Spleen (tissue), 11 donors: ENCODE results near the gene KCNMB2. TPM values are rescaled to one million over a fixed set of nuclear protein-coding genes. Genes with fewer than 3 reads are reported as not detected.

Experiments
- DNase-seq: peaks from one replicate; pipeline ENCODE4 v3.0.0-alpha.2; 2020
- H3K27ac ChIP-seq, 8 donors: fragments of 200-600 bp; sonication (generic) in 7 of 8; 1 replicate in 4 of 8; 2 replicates in 4 of 8; pipeline versions ENCODE4 v1.5.0 to v1.8.0; 2016 to 2021; ENCODE audit warnings: inconsistent platforms in 4 of 8, mild to moderate bottlenecking in 4 of 8, moderate library complexity in 1 of 8
- H3K27me3 ChIP-seq, 7 donors: fragments of 200-600 bp; sonication (generic) in 6 of 7; replicated peaks in 1 of 7; 1 replicate in 4 of 7; 2 replicates in 3 of 7; pipeline versions ENCODE4 v1.5.0 to v1.8.0; 2016 to 2021; ENCODE audit warnings: inconsistent platforms in 3 of 7, mild to moderate bottlenecking in 1 of 7
- H3K36me3 ChIP-seq, 6 donors: fragments of 200-600 bp; sonication (generic) in 5 of 6; 1 replicate in 4 of 6; 2 replicates in 2 of 6; pipeline versions ENCODE4 v1.5.0 to v1.8.0; 2016 to 2021; ENCODE audit warnings: inconsistent platforms in 2 of 6
- H3K4me1 ChIP-seq, 6 donors: fragments of 200-600 bp; sonication (generic) in 5 of 6; 1 replicate in 3 of 6; 2 replicates in 3 of 6; pipeline versions ENCODE4 v1.5.0 to v1.8.0; 2016 to 2021; ENCODE audit warnings: inconsistent platforms in 3 of 6
- H3K4me3 ChIP-seq, 8 donors: fragments of 200-600 bp; sonication (generic) in 7 of 8; 1 replicate in 4 of 8; 2 replicates in 4 of 8; pipeline versions ENCODE4 v1.5.0 to v1.8.0; 2016 to 2021; ENCODE audit warnings: inconsistent platforms in 4 of 8, mild to moderate bottlenecking in 4 of 8, moderate library complexity in 2 of 8
- H3K9me3 ChIP-seq, 8 donors: fragments of 200-600 bp; sonication (generic) in 7 of 8; 1 replicate in 4 of 8; 2 replicates in 4 of 8; pipeline versions ENCODE4 v1.5.0 to v1.8.0; 2016 to 2021; ENCODE audit warnings: inconsistent platforms in 4 of 8
- CTCF ChIP-seq, 11 experiments: fragments of 200-600 bp in 7 of 11; fragments of 450-650 bp in 4 of 11; sonication (generic) in 4 of 11; IDR thresholded peaks in 8 of 11; conservative IDR thresholded peaks in 3 of 11; 1 replicate in 7 of 11; 2 replicates in 4 of 11; pipeline versions ENCODE4 v1.4.0 to v1.8.0; 2016 to 2021; ENCODE audit warnings: antibody characterized with exemption in 11 of 11, inconsistent platforms in 4 of 11, mild to moderate bottlenecking in 1 of 11
- POLR2A ChIP-seq, 3 donors: fragments of 450-650 bp; IDR thresholded peaks; one replicate each; pipeline ENCODE4 v1.5.1; 2017; ENCODE audit warnings: antibody characterized with exemption in 3 of 3, mild to moderate bottlenecking in 1 of 3
- POLR2AphosphoS5 ChIP-seq, 3 donors: sonication (generic); formaldehyde crosslinking; IDR thresholded peaks; one replicate each; pipeline ENCODE4 v1.5.1; 2017; ENCODE audit warnings: antibody characterized with exemption in 3 of 3
- WGBS, 5 donors: extraction: QIAGEN DNeasy Blood & Tissue Kit in 3 of 5; methylation state at CpG; one replicate each; pipeline versions ENCODE4 v1.1.5 to v1.1.7; 2013 to 2018; 5-methylcytosine and 5-hydroxymethylcytosine counted together
- intact Hi-C: fragments of 100-400 bp; cut with DNase I; formaldehyde crosslinking; loops from one replicate; pipeline ENCODE4 v1.15.0; 2023; ENCODE audit warnings: low total_unique reads
- polyA plus RNA-seq, 3 donors: library from polyadenylated mRNA; stranded (reverse); fragments of 200-250 nt; gene quantifications; one replicate each; pipeline ENCODE4 v1.2.1, GENCODE V29; 2013
- total RNA-seq, 7 donors: library from RNA; depleted of rRNA in 3 of 7; stranded (reverse); fragments of >200 nt in 3 of 7; fragmentation: NEBNext Ultra II Directional in 4 of 7; extraction: Animal tissue kit (Norgen Biotek cat#: 25700) in 4 of 7; gene quantifications; one replicate each; pipeline versions ENCODE4 v1.1.0 to v1.2.1, GENCODE V29; 2016 to 2021
- donor health status: healthy with polysubstance abuse.
- donor health status: DM: no; HTN: no; CAD: no; lungs with moderate emphysema.
- donor health status: DM: no; HTN: no; CAD: no.
- donor health status: Bipolar disorder and iron deficiency.
- donor health status: healthy.
- donor health status: DM: no; HTN: no; CAD: no.
- donor health status: DM: yes; HTN: yes; CAD: no.

KCNMB2 gene
- total and polyA plus RNA-seq, 10 donors = 0.03 to 0.70 (median 0.66) TPM; not detected in 5

- intact Hi-C loops = no loop called here
- DNase-seq = no peak
- WGBS, 5 donors = 0 to 96% (median 59%) methylated on average over 1 of the region's 1 CpG
- no peak for TF ChIP-seq POLR2A (IDR thresholded peaks at IDR 0.05)
- no peak for TF ChIP-seq POLR2AphosphoS5 (IDR thresholded peaks at IDR 0.05)
- TF ChIP-seq CTCF (IDR thresholded peaks at IDR 0.05 in 8 of 11, conservative IDR thresholded peaks at IDR 0.05 in 3 of 11) = no peak
- H3K9me3 ChIP-seq = peaks cover 0 to 16% (median 9%) of the 10 kb centered on the region in 8 donors
- H3K4me1 ChIP-seq = no peaks in the 10 kb centered on the region
- H3K27ac ChIP-seq = no peak overlapping the region
- no peak overlapping the region for H3K4me3 ChIP-seq
- no peaks in the 10 kb centered on the region for H3K27me3 ChIP-seq
- no peaks in the 10 kb centered on the region for H3K36me3 ChIP-seq
Measured at GRCh38 chr3:178634975-178635374, 98.7 kb downstream of the KCNMB2 start.

- H3K36me3 ChIP-seq = no peaks in the 10 kb centered on the region
- intact Hi-C loops = no loop called here
- TF ChIP-seq POLR2A (IDR thresholded peaks at IDR 0.05) = no peak
- H3K9me3 ChIP-seq = peaks cover 0 to 16% (median 8%) of the 10 kb centered on the region in 8 donors
- H3K27me3 ChIP-seq = no peaks in the 10 kb centered on the region
- DNase-seq = no peak
- 72 to 88% (median 75%) methylated on average over 3 of the region's 3 CpGs for WGBS, 5 donors
- H3K4me1 ChIP-seq = no peaks in the 10 kb centered on the region
- H3K4me3 ChIP-seq = no peak overlapping the region
- no peak overlapping the region for H3K27ac ChIP-seq
Measured at GRCh38 chr3:178637802-178638201, 101.6 kb downstream of the KCNMB2 start.

- WGBS, 5 donors = 72 to 90% (median 79%) methylated on average over 3 of the region's 3 CpGs
- DNase-seq = peak; percentile 61
- Histone ChIP-seq H3K4me1 (no peaks in the 10 kb centered on the region), H3K27ac (no peak overlapping the region), H3K4me3 (no peak overlapping the region), H3K36me3 (no peaks in the 10 kb centered on the region), H3K9me3 (peaks cover 0 to 6% (median 0%) of the 10 kb centered on the region in 8 donors), H3K27me3 (no peaks in the 10 kb centered on the region)
- intact Hi-C loops = no loop called here
- TF ChIP-seq CTCF (IDR thresholded peaks at IDR 0.05 in 8 of 11, conservative IDR thresholded peaks at IDR 0.05 in 3 of 11) = no peak
- TF ChIP-seq POLR2AphosphoS5 (IDR thresholded peaks at IDR 0.05) = no peak
- TF ChIP-seq POLR2A (IDR thresholded peaks at IDR 0.05) = no peak
Measured at GRCh38 chr3:178645503-178645902, 109.3 kb downstream of the KCNMB2 start.

GRCh38 chr3:178646186-178646862, 110.1 kb downstream of the KCNMB2 start:
- Histone ChIP-seq H3K36me3 (no peaks in the 10 kb centered on the region), H3K4me1 (no peaks in the 10 kb centered on the region), H3K27ac (no peak overlapping the region), H3K9me3 (peaks cover 0 to 14% (median 4%) of the 10 kb centered on the region in 8 donors), H3K4me3 (no peak overlapping the region), H3K27me3 (no peaks in the 10 kb centered on the region)
- 64 to 77% (median 73%) methylated on average over 4 of the region's 4 CpGs for WGBS, 5 donors
- no peak for TF ChIP-seq POLR2AphosphoS5 (IDR thresholded peaks at IDR 0.05)
- TF ChIP-seq POLR2A (IDR thresholded peaks at IDR 0.05) = no peak
- no peak for TF ChIP-seq CTCF (IDR thresholded peaks at IDR 0.05 in 8 of 11, conservative IDR thresholded peaks at IDR 0.05 in 3 of 11)
- intact Hi-C loops = no loop called here
- DNase-seq = no peak
